ENCODE measurements around the gene FAM187B.
A peak's percentile ranks its signal among the peaks of the same experiment; 100 is the strongest.

Gene FAM187B

DNA sequence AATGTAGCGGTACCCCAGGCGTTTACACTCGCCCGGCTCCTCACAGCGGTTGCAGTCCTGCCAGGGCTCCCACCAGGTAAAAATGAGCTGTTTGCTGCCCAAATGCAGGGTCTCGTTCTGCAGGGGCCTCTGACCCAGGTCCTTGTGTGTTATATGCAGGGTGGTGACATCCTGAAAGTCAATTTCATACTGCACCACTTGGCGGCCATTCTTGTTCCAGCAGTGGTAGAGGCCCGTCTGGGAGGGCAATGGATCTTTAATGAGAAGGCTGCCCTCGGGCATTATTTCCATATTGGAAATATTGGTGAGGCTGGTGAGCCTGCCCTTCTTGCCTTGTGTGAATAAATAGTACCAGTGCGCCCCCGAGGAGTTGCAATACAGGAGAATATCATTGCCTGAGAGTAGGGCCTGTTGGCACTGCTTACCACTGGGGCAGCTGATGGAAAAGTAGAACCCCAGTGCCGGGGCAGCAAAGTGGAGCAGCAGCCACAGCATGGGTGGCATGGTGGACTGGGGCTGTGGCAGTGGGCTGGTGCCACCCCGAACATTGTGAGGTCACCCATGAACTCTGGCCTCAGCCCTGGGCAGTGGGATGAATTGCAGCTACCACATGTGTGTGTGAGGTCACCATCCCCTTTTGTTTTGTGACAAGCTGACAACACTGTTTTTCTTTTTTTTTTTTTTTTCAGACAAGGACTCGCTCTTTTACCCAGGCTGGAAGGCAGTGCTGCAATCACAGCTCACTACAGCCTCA, at the start of gene FAM187B:
TSS of gene FAM187B (minus strand) at position 563 of the 754 bp plus-strand sequence. CDS start at position 504, 59 bp downstream.
- DNase-seq: no peak

DNA sequence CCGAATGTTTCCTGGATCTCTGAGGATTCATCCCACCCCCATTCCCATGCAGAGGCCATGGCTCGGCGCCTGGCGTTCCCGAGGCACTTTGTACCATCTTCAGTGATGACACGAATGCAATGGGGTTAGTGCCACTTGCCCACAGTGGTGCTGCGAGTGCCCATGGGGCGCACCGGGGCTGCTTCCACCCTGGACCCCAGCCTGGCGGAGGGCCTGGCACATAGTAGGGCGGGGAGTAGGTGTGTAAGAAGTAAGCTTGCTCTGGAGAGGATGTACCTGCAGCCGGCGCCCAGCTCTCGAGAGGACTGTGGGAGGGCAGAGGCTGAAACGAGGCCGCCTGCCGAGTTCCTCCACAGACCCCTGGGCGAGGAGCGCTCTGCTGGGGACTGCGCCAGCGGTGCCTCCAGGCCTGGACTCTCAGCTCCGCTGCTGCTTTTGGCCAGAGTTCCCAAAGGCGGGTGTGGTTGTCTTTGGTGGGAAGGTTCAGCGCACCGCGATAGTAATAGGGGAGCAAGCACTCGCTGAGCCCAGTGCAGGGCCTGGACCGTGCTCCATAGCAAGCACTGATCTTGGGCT, 48.3 kb upstream of the FAM187B start:
- no peak for DNase-seq

DNA sequence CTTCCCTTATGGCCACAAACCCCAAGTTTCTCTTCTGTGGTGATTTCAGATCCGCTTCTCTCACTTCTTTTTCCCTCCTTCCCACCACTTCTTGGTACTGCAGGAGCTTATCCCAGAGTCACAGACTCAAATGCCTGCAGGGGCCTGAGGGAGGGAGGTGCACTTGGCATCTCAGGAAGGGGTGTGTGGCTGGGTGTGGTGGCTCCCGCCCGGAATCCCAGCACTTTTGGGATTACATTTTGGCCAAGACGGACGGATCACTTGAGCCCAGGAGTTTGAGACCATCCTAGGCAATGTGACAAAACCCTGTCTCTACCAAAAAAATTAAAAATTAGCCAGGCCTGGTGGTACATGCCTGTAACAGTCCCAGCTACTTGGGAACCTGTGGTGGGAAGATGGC, 45.8 kb upstream of the FAM187B start:
- no peak for DNase-seq

DNA sequence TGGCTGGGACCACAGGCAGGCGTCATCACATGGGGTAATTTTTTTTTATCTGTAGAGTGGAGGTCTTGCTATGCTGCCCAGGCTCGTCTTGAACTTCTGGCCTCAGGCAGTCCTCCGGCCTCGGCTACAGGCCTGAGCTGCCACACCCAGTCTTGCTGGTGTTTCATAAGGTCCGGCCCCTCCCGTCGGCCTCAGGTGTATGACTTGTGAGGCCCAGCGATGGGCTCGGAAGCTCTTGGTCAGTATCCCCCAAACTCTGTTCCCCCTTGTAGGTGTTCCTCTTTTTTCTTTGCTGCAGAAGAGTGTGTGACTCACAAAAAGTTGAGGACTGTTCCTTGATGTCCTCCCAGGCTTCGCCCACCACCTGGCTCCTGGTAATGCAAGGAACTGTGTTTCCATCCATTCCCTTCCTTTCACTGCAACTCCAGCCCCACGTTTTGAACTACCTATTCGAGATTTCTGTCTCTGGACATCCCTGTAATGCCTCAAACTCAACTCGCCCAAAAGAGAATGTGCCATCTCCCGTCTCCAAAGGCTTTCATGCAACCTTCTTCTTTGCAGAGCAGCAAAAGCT, 45.2 kb upstream of the FAM187B start:
- no peak for DNase-seq

DNA sequence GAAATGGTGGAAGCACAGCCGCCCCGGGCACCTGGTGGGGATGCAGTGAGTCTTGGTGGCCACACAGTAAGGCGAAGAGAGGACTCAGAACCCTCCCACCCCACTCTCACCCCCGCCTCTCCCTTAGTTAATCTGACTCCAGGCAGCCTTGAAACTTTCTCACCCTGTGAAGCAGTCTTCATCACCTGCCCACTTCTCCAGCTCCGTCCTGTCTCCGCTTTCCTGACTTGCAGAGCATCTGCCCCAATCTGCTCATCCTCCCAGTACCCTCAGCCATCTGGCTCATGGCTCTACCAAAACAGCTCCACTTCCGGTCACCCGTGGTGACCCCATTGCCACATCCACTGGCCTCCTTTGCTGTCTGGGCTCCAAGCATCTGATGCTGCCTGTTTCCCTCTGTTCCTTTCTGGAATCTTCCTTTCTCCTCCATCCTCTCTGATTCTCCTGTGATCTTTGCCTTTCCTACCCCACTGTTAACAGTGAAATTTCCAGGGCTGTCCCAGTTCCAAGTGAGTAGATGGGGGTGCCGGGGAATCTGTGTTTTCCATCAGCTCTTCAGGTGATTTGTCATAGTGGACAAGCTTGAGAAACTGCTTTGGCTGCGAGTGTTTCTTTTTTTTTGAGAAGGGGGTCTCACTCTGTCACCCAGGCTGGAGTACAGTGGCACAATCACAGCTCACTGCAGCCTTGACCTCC, 44.6 kb upstream of the FAM187B start:
- DNase-seq: no peak

DNA sequence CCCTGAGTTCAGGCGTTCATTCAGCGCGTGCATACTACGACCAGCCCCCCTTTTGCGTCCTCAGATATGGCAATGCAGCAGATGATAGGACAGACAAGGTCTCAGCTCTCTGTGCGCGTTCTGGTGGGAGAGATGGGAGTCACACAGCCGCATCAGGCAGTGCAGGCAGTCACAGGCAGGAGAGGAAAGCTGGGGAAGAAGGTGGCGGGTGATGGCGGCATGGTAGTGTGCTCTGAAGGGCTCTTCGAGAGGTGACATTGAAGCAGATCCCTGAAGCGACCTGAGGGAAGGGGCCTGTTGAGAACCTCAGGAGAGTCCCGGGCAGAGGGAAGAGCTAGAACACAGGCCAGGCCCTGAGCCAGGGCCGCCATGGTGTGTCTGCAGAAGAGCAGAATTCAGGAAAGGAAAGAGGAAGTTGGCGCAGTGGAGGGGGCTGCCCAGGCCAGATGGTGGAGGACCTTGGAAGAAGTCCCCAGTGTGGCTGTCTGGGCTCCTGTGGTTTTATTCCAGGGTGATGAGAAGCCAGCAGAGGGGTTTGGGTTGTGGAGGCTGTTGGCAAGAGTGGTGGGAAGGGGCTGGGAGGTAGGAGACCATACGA, 43.7 kb upstream of the FAM187B start:
- no peak for DNase-seq

DNA sequence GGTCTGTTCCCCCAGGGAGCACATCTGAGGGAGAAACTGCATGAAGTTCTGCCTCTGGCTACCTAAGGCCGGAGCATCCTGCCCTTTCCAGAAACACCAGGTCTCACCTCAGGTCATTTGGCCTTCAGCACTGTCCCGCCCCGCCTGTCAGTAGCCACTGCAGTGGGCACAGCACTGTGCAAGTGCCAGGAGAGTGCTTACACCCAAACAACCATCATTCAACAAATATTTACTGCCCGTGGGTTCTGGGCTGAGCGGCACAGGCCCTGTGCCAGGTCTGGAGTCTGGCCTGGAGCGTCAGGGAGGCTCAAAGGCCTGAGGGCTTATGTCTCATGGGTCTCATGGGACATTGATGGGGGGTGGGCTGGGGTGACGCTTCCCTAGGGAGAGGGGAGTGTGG, 43.0 kb upstream of the FAM187B start:
- no peak for DNase-seq

DNA sequence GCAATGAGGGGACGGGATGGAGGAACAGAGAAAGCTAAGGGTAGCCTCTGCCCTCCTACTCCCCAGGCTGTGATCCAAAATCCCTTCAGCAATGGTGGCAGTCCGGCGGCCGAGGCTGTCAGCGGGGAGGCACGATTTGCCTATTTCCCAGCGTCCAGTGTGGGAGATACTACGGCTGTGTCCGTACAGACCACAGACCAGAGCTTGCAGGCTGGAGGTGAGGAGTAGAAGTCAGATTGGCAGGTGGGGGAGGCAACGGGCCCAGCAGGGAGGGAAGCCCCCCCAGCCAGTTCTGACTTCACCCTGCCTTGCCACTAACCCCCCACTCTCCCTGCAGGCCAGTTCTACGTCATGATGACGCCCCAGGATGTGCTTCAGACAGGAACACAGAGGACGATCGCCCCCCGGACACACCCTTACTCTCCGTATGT, 41.9 kb upstream of the FAM187B start:
- DNase-seq: no peak

DNA sequence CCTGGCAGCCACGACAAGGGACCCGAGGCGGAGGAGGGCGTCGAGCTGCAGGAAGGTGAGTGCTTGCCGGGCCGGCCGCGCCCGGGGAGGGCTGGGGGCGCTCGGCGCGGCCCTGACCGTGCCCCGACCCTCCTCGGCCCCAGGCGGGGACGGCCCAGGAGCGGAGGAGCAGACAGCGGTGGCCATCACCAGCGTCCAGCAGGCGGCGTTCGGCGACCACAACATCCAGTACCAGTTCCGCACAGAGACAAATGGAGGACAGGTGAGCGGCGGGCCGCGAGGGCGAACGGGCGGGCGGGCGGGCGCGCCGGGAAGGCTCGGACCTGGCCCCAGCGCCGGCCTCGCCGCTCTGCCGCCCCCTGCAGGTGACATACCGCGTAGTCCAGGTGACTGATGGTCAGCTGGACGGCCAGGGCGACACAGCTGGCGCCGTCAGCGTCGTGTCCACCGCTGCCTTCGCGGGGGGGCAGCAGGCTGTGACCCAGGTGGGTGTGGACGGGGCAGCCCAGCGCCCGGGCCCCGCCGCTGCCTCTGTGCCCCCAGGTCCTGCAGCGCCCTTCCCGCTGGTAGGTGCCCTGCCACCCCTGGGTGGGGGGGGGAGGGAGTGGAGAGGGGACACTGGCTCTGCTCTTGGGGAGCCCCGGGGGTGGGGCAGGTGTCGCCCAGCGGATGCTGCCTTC, 41.0 kb upstream of the FAM187B start:
- peak; percentile 65 for DNase-seq

DNA sequence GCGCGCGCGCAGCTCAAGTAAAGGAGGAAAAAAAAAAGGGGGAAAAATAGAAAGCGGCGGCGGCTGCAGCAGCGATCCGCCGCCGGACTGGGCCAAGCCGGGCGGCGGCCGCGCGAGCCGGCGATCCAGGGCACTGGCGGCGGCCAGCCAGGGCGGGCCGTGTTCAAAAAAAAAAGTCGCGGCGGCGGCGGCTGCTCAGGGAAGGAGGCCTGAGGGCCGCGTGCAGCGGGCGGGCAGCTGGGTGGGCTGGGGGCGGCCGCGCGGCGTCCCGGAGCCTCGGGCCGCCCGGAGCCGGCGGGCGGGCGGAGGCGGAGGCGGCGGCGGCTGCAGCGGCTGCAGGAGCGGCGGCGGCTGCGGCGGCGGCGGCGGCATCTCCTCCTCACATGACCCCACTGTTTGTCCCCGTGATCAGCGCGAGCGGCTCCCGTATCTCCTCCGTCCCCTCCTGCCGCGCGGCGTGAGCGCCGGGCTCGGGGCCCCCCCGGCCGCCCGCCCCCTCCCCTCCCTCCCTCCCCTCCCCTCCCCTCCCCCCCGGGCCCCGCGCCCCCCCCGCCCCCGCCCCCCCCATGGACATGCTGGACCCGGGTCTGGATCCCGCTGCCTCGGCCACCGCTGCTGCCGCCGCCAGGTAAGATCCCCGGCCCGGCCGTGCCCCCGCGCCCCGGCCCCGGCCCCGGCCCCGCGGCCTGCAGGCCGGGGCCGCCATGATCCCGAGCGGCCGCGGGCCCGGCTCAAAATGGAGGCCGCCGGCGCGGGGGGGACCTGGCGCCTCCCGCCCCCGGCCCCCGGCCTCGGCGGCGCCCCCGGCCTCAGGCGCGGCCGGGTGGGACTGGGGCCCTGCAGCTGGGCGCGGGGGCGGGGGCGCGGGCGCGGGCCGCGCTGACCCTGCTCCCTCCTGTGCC, 40.2 kb upstream of the FAM187B start, which contains the start of gene USF2:
TSS of gene USF2 (plus strand) at position 427 of the 902 bp plus-strand sequence. CDS start at position 567, 140 bp downstream.
- DNase-seq: peak; percentile 54

DNA sequence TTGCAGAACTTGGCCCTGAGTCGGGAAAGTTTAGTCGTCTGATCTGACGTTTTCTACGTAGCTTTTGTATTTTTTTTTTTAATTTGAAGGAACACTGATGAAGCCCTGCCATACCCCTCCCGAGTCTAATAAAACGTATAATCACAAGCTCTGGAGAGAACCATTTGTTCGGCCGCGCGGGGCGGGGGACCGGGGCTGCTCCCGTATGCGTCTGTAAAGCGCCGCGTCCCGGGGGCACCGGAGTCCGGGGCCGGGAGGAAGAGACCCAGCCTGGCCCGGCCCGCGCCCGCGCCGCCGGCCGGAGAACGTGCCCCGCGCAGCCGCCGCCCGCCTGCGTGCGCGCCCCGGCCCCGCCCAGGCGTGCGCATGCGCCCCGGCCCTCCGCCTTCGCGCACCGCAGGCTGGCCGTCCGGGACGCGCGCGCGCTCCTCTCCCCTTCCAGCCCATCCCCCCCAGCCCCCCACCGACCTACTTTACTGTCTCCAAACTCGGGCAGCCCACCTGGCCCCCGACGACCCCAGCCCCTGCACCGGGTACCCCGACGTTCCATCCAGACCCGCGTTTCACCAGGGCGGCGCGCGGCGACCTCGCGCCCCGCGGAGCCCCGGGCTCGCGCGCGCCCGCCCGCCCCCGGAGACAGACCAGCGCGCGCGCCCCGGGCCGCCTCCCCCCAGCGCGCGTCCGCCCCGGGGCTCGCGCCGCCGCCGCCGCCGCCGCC, 39.4 kb upstream of the FAM187B start:
- DNase-seq: peak; percentile 67

DNA sequence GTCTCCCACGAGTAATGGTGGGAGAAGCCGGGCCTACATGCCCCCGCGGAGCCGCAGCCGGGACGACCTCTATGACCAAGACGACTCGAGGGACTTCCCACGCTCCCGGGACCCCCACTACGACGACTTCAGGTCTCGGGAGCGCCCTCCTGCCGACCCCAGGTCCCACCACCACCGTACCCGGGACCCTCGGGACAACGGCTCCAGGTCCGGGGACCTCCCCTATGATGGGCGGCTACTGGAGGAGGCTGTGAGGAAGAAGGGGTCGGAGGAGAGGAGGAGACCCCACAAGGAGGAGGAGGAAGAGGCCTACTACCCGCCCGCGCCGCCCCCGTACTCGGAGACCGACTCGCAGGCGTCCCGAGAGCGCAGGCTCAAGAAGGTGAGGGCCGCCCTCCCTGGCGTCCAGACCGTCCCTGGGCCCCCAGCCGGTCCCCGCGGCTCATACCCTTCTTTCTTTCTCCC, 38.8 kb upstream of the FAM187B start:
- no peak for DNase-seq

DNA sequence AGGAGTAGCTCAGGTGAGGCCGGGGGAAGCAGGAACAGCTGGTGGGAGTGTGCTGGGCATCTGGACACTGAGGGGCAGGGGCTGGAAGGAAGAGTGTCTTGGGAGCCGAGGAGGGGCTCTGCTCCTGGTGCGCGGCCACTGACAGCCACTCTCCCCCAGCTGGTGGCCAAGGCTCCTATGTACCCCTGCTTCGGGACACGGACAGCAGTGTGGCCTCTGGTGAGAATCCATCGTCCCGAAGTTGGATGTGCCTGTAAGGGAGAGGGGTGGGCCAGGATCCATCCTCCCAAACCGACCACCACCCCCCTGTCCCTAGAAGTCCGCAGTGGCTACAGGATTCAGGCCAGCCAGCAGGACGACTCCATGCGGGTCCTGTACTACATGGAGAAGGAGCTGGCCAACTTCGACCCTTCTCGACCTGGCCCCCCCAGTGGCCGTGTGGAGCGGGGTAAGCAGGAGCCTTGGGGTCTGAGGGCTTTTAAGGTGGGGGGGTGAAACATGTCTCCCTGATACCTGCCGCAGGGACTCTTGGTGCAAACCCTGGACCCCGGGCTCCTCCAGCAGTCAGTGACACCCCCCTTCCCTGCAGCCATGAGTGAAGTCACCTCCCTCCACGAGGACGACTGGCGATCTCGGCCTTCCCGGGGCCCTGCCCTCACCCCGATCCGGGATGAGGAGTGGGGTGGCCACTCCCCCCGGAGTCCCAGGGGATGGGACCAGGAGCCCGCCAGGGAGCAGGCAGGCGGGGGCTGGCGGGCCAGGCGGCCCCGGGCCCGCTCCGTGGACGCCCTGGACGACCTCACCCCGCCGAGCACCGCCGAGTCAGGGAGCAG, 38.2 kb upstream of the FAM187B start:
- no peak for DNase-seq

DNA sequence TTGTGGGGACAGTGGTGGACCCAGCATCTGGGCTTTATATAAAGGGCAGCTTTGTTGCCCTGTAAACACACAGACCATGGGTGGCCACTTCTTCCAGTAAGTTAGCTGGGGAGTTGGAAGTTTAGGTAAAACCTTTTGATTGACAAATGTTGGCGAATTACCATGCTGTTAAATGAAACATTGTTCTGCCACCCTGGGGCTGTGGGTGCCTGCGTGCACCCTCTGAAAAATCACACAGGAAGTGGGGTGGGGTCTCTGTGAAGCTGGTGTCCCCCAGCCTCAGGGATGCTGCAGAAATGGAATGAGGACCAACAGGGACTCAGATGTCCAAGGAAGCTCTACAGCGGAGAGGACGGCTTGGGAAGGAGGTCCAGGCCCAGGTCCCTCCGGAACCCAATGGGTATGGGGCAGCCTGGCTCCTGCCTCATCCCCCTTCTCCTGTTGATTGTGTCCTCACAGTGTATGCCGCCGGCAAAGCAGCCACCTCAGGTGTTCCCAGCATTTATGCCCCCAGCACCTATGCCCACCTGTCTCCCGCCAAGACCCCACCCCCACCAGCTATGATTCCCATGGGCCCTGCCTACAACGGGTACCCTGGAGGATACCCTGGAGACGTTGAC, 37.5 kb upstream of the FAM187B start:
- DNase-seq: no peak

DNA sequence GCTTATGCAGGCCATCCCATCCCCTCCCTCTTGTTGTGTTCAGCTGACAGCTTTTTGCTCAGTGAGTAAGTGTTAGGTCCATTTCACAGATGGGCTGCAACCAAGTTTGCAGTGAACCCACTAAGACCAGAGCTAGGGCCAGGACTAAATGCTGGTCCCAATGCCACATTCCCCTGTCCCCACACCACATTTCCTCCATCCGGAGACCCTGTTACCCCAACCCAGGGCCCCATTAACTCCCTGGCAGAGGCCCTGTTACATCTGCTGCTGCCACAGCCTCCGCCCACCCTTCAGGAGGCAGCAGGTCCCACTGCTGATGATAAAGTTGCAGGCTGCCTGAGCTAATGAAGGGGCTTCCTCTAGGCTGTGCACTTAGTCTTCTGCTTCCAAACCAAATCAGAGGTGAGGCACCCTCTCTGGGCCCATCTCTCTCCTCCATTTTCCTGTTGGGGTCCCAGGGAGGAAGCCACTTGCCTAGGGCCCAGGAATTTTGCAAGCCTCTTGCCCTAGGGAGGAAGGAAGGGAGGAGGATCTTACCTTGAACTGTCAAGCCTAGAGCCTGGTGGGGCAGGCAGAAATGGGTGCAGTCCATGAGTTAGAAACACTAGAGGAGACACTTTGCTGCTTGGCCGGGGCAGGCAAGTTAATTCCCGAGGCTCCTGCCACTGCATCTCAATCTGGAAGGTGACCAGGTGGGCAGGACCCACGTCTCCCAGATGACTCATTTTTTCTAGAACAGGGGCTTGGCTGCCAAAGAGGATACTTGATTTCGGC, 36.8 kb upstream of the FAM187B start:
- no peak for DNase-seq

DNA sequence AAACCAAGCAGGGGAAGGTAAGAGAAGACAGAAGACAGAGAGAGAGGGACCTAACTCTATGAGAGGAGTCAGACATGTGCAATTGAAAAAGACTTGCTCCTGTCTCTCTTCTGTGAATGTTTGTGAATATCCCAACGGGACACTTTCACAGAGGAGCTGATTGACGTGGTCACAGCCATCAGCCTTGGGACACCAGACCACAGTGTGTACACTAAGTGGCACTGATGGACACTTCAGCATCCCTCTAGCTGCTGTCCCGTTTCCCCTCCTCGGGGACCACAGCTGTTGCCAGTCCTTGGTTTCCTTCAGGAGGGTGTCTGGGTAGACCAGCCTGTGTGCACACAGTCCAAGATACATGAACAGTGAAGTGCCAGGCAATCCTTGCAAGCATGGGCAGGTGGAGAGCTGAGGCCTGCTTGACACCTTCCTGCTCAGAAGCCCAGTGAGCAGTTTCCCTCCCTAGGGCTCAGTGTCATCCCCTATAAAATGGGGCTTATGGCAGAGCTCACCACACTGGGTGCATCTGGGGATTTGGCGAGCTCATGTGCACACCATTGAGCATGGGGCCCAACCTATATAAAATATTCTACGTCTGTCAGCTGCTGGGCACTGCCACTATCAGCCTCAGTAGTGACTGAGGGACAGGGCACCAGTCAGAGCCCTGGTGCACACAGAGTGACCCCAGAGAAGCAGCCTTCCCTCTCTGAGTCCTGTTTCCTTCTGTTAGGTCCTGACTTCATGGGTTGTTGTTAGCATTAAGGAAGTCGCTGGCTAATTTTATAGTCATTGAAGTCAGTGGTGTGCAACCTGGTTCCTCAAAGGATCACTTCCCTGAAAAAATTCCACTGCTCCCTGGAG, 36.0 kb upstream of the FAM187B start:
- DNase-seq: no peak

DNA sequence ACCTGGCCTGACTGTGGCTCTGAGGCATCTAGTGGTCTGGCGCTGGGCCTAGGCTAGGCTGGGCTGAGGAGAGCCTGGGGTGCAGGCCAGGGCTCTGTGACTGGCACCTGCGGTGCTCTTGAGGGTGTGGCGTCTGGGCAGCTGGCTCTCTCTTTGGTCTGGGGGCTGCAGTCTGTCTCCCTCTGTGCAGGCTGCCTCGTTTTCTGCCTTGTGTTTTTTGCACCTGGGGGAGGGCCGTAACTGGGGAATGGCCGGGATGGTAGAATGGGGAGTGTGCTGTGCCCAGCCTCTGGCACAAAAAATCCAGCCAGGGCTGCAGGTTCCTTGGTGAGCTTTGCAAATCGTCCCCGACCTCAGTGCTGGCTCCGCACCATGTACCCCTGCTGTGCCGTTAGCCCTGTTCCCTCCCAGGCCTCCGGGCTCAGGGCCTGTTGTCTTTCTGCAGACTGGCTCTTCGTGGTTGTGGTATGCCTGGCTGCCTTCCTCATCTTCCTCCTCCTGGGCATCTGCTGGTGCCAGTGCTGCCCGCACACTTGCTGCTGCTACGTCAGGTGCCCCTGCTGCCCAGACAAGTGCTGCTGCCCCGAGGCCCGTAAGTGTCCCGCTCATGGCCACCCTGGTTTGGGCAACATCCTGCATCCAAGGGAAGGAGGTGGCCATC, 33.7 kb upstream of the FAM187B start:
- DNase-seq: no peak
